NCI-H2029 treated with DMSO at 0.1 percent for 48 hours (cell line): ENCODE data around the gene LRRC59.
"Not testable (repeated sequence)": the region's sequence is repeated elsewhere in the genome, so short reads cannot be mapped to it uniquely, and the experiment has no call there.

Experiments used
- DNase-seq: peaks from one replicate; lab custom pipeline; 2025; lab: John Stamatoyannopoulos, UW

The LRRC59 gene

GRCh38 chr17:50424996-50425681 is 27.8 kb upstream of the LRRC59 start:
- no peak for DNase-seq

GRCh38 chr17:50424246-50424995 is 27.1 kb upstream of the LRRC59 start:
- no peak for DNase-seq

GRCh38 chr17:50423553-50424159 is 26.3 kb upstream of the LRRC59 start:
- DNase-seq, result no peak

- DNase-seq, result no peak
Measured at GRCh38 chr17:50422738-50423137, 25.4 kb upstream of the LRRC59 start.

- DNase-seq, result no peak
Measured at GRCh38 chr17:50421308-50422051, 24.2 kb upstream of the LRRC59 start.

GRCh38 chr17:50420419-50421112 is 23.2 kb upstream of the LRRC59 start:
- no peak for DNase-seq

- not testable (repeated sequence) for DNase-seq
Measured at GRCh38 chr17:50419577-50419976, 22.3 kb upstream of the LRRC59 start.

- no peak for DNase-seq
Measured at GRCh38 chr17:50414808-50415207, 17.5 kb upstream of the LRRC59 start.

- DNase-seq, result no peak
Measured at GRCh38 chr17:50412188-50412732, 14.9 kb upstream of the LRRC59 start.

GRCh38 chr17:50407921-50408320 is 10.6 kb upstream of the LRRC59 start:
- no peak for DNase-seq

GRCh38 chr17:50406578-50406977 is 9.3 kb upstream of the LRRC59 start:
- no peak for DNase-seq

GRCh38 chr17:50405351-50405750 is 8.0 kb upstream of the LRRC59 start:
- not testable (repeated sequence) for DNase-seq

GRCh38 chr17:50399591-50399990 is 2.3 kb upstream of the LRRC59 start:
- not testable (repeated sequence) for DNase-seq

- DNase-seq, result not testable (repeated sequence)
Measured at GRCh38 chr17:50398672-50399071, 1.3 kb upstream of the LRRC59 start.

- DNase-seq, result no peak
Measured at GRCh38 chr17:50397919-50398285, 579 bp upstream of the LRRC59 start.

GRCh38 chr17:50396261-50397110 is 837 bp downstream of the LRRC59 start:
- no peak for DNase-seq

GRCh38 chr17:50394711-50395110 is 2.6 kb downstream of the LRRC59 start:
- DNase-seq, result no peak

GRCh38 chr17:50393700-50394099 is 3.6 kb downstream of the LRRC59 start:
- DNase-seq, result no peak

- DNase-seq, result no peak
Measured at GRCh38 chr17:50392621-50393020, 4.7 kb downstream of the LRRC59 start.

- DNase-seq, result no peak
Measured at GRCh38 chr17:50389534-50389933, 7.8 kb downstream of the LRRC59 start.

GRCh38 chr17:50388728-50389127 is 8.6 kb downstream of the LRRC59 start:
- no peak for DNase-seq
